Hepatic stellate cell (primary cell): ENCODE data around the gene TSC1.
A peak's percentile ranks its signal among the peaks of the same experiment; 100 is the strongest.

ENCODE experiments used
- DNase-seq: peaks from one replicate; pipeline ENCODE4 v3.0.0; 2011; ENCODE audit warnings: low spot score

Gene TSC1

GRCh38 chr9:132937463-132937901, 6.9 kb downstream of the TSC1 start:
- no peak for DNase-seq

DNA sequence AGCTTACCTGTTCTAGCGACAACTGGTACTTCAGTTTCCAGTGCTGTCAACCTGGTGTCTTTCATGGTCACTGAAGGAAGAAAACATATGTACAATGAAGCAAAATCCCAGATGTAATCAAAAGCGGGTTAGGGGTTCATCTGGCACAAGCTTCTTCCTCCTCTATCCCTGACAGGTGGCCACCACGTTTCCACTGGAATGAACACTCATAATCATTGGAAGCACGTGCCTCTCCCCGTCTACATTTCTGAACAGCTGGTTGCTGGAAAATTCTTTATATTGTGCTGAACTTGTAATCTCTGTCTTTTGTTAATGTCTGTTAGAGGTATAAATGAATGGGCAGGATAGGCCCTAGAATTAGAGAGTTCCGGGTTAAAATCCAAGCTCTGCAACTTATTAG, 9.4 kb downstream of the TSC1 start:
- DNase-seq = no peak

DNA sequence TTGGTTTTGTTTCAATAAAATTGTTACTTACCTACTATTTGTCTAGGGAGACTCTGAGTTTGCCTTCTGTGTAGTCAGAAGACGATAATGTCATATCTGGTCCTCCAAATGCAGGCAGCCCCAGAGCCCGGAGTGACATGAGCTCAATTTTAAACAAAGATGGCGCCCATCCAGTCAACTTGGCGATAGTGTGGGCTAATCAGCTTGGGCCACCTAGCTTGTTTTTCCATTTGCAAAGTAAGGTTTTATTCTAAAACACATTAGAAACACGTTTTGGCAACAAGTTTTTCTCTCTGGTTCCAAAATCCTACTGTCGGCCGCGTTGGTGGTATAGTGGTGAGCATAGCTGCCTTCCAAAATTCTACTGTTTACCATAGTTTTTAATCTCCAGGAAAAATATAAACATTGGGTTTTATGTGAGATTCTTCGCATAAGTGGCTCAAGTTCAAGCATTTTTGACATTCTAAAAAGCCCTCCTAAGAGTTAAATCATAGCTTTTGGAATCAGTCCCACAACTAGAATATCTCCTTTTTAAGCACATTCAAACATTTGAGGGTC, 13.2 kb downstream of the TSC1 start:
- no peak for DNase-seq

GRCh38 chr9:132927704-132928103, 16.7 kb downstream of the TSC1 start:
- no peak for DNase-seq

- DNase-seq = no peak
Observed at GRCh38 chr9:132923346-132923902, 21.0 kb downstream of the TSC1 start.

- DNase-seq = no peak
Observed at GRCh38 chr9:132919614-132920268, 24.7 kb downstream of the TSC1 start.

GRCh38 chr9:132914924-132915323, 29.5 kb downstream of the TSC1 start:
- DNase-seq = no peak

GRCh38 chr9:132912131-132912530, 32.3 kb downstream of the TSC1 start:
- DNase-seq = no peak

GRCh38 chr9:132910376-132910775, 34.0 kb downstream of the TSC1 start:
- DNase-seq = no peak

GRCh38 chr9:132909311-132909710, 35.1 kb downstream of the TSC1 start:
- DNase-seq = no peak

GRCh38 chr9:132908635-132909034, 35.8 kb downstream of the TSC1 start:
- DNase-seq = no peak

- no peak for DNase-seq
Observed at GRCh38 chr9:132905726-132906125, 38.7 kb downstream of the TSC1 start.

DNA sequence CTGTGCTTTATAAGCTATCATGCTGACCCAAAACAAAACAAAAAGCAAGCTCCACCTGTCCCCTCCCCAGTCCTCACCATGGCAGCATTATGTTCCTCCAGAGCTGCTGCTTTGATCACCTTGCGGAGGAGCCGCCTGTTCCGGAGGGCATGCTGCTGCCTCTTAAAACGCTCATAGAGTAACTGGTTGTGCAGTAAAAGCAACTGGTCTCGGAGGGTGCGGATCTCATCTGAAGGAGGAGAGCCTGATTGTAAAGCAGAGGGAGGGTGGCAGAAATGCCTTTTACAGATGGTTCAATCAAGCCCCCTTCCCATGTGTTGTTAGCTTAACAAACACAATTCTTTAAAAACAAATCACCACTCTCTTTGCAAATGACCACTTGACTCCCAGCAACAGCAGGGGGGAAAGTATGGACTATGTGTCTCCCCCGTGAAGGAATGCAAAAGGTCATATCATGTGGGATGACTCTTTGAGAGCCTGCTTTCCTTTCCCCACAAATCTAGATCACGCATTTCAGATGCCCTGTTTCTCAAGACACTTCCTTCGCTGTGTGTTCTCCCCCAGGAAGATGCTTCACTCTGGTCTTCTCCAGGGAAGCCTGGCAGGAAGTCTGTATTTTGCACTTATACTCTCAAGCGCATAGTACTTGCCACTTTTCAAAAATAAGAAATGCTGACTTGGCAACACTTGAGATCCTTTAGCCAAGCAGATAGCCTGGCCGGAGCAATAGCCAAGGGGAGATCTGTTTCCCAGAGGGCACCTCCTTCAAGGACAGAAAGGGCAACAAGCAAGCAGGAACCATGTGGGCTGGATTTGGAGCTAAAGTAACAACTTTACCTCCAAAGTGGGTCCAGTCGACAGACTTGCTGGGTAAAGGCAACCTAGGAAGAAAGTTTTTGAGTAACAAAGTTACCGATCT, 40.6 kb downstream of the TSC1 start:
- DNase-seq = no peak

- DNase-seq = peak; percentile 90
Observed at GRCh38 chr9:132901858-132902831, 42.3 kb downstream of the TSC1 start.

DNA sequence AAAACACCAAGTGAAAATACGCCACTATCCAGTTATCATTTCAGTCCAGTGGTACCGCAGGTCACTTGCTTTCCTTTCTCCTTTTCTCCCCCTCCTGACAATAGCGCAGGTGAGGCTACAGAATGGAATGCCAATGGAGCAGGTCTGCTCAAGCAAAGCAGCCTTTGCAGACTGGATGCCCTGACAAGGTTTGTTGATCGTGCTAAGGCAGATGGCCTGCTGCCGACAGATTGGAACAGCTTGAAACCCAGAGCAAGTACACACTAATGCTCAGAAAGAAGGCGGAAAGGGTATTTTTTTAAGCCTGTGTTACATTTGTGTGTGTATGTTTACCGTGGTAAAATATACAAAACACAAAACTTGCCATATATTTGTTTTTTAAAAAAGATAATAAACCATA, 46.4 kb downstream of the TSC1 start:
- DNase-seq = no peak

DNA sequence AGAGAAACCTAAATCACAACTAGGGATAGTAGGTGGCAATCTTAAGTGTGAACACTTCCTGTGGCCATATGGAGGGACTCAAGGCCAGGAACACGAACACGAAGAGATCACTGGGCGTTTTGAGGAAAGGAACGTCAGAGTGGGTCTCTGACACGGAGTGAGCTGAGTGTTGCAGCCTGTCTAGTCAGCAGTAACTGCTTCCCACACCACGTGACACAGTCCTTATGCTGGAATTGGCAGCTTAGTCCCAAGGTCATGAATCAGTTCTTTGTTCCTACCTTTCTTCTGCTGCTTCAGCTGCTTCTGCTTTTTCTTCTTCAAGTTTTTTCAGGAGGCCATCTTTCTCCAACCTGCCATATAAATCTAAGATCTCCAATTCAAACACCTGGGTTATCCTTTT, 47.5 kb downstream of the TSC1 start:
- no peak for DNase-seq

DNA sequence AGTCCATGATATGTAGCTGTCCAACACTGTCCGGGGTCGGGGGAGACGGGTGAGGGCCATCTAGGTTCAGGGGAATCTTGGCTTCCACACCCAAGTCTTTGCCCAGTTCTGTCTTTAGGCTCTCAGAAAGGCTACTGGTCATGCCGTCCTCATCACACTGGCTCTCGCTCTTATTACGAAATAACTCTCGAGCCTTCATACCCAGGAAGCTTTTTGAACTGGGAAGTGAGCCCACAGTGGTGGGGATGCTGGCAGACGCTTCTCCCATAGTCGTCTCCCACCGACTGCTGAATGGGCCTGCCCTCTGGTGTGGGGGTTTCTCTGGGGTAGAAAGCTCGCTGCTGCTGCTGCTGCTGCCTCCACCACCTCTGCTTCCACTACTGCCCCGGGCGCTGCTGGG, 48.2 kb downstream of the TSC1 start:
- no peak for DNase-seq

GRCh38 chr9:132894862-132895835, 49.3 kb downstream of the TSC1 start:
- no peak for DNase-seq

- no peak for DNase-seq
Observed at GRCh38 chr9:132894346-132894745, 50.1 kb downstream of the TSC1 start.

GRCh38 chr9:132892400-132892799, 52.0 kb downstream of the TSC1 start:
- no peak for DNase-seq
